Mesodermal cell (in vitro differentiated cells): ENCODE measurements around the gene PADI3.

Source experiments
- H3K27ac ChIP-seq: 2 replicates; pipeline ENCODE4 v1.7.0; 2013; ENCODE audit warnings: mild to moderate bottlenecking, low read depth, low read length, moderate library complexity; ENCODE audit not compliant: severe bottlenecking
- H3K36me3 ChIP-seq: 2 replicates; pipeline ENCODE4 v1.7.1; 2013; ENCODE audit warnings: mild to moderate bottlenecking, low read length, moderate library complexity; ENCODE audit not compliant: control insufficient read depth, insufficient read depth
- H3K4me1 ChIP-seq: one replicate; pipeline ENCODE4 v1.7.1; 2013; ENCODE audit warnings: mild to moderate bottlenecking, low read length; ENCODE audit not compliant: insufficient read depth, control insufficient read depth, poor library complexity, severe bottlenecking
- H3K4me3 ChIP-seq: 2 replicates; pipeline ENCODE4 v1.7.0; 2013; ENCODE audit warnings: low read length, control low read depth, mild to moderate bottlenecking; ENCODE audit not compliant: insufficient read depth, poor library complexity, severe bottlenecking; ENCODE audit errors: extremely low read depth
- H3K9me3 ChIP-seq: 2 replicates; pipeline ENCODE4 v1.7.1; 2013; ENCODE audit warnings: mild to moderate bottlenecking, low read length, moderate library complexity; ENCODE audit not compliant: control insufficient read depth
- WGBS, 2 experiments: methylation state at CpG; one replicate each; pipeline ENCODE4 v1.1.5; 2013; ENCODE audit warnings: missing lambda C conversion rate in 2 of 2; ENCODE audit not compliant: insufficient coverage in 2 of 2; 5-methylcytosine and 5-hydroxymethylcytosine counted together

PADI3 gene

DNA sequence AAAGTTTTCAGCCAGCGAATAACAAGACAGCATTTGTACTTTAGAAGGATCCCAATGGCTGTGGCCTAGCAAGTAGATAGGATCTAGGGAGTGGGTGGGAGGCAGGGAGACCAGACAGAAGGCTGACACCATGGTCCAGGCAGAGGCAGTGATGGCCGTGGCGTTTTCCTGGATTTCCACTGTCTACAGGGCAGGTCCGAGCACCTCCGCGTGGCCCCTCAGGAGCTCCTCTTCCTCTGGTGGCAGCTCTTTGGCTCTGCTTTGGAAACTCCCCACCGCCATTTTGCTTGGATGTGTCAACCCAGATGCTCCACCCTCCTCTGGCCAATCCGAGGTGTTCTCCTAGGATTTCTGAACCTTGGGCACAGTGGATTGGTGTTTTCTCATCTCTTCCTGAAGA is 84.2 kb downstream of the PADI3 start:
- H3K36me3 ChIP-seq: no peaks in the 10 kb centered on the region
- H3K9me3 ChIP-seq: no peaks in the 10 kb centered on the region
- H3K4me1 ChIP-seq: no peaks in the 10 kb centered on the region
- H3K4me3 ChIP-seq: no peak overlapping the region
- WGBS, 2 experiments: 92 to 95% methylated on average over 8 of the region's 8 CpGs
- no peak overlapping the region for H3K27ac ChIP-seq
